HCT116 (cell line): ENCODE results near the gene PDZD8. TPM values are rescaled to one million over a fixed set of nuclear protein-coding genes. Genes with fewer than 3 reads are reported as not detected.

ENCODE experiments used
- ATAC-seq: fragments of 200-7000 bp; cut with Tn5 transposase; 2 replicates; pipeline ENCODE4 v1.9.1; 2020; ENCODE audit warnings: mild to moderate bottlenecking, moderate library complexity
- BruUV-seq: library from RNA; stranded (reverse); fragments of 400-500 nt; replicated peaks from 2 replicates; lab custom pipeline; 2021; lab: Mats Ljungman, UMichigan
- CTCF ChIA-PET: fragments of 300-600 bp; sonication (Branson Sonifier 250); formaldehyde crosslinking; loops from one replicate; lab custom pipeline; 2021; ENCODE audit warnings: antibody characterized with exemption; lab: Charles Lee
- POLR2A ChIA-PET: fragments of 300-600, 350-600 bp; sonication (Branson Sonifier 250); formaldehyde crosslinking; loops from one replicate; lab custom pipeline; 2021; ENCODE audit warnings: antibody characterized with exemption; lab: Charles Lee
- RAD21 ChIA-PET, 2 experiments: fragments of 300-600 bp; sonication (Branson Sonifier 250); formaldehyde crosslinking; loops; one replicate each; lab custom pipeline; 2023; ENCODE audit warnings: low total read pairs in 2 of 2; ENCODE audit not compliant: uncharacterized antibody in 2 of 2, unreplicated experiment in 2 of 2, low non-redundant PET in 1 of 2; lab: Charles Lee
- DNase-seq: peaks from one replicate; pipeline ENCODE4 v3.0.0-alpha.2; 2010; ENCODE audit warnings: low read depth, low spot score
- H2AFZ ChIP-seq: fragments of 200-600 bp; shearing (Covaris generic), sonication (generic); 2 replicates; pipeline ENCODE4 v1.6.1; 2017; ENCODE audit warnings: low read depth, mixed run types, mixed read lengths, antibody characterized with exemption, low read length; ENCODE audit not compliant: poor library complexity, severe bottlenecking
- H3K27ac ChIP-seq: 2 replicates; pipeline ENCODE4 v1.5.1; 2012; ENCODE audit warnings: low read depth, low read length
- H3K27me3 ChIP-seq: fragments of 200-600 bp; sonication (generic); 2 replicates; pipeline ENCODE4 v1.6.1; 2016; ENCODE audit warnings: mixed run types, low read length, mixed read lengths; ENCODE audit not compliant: insufficient read depth
- H3K36me3 ChIP-seq, 2 experiments: fragments of 200-500 bp in 1 of 2; fragments of 200-600 bp in 1 of 2; sonication (Bioruptor generic) in 1 of 2; sonication (generic) in 1 of 2; 2 replicates each; pipeline versions ENCODE4 v1.5.1 to v1.6.1; 2014 to 2016; ENCODE audit warnings: low read length in 2 of 2, inconsistent platforms in 1 of 2, mixed read lengths in 1 of 2, mixed run types in 1 of 2; ENCODE audit not compliant: insufficient read depth in 2 of 2, control insufficient read depth in 1 of 2
- H3K4me1 ChIP-seq, 2 experiments: fragments of 200-600 bp in 1 of 2; sonication (generic) in 1 of 2; 2 replicates each; pipeline versions ENCODE4 v1.5.1 to v1.6.1; 2012 to 2017; ENCODE audit warnings: low read length in 2 of 2, inconsistent platforms in 1 of 2, mild to moderate bottlenecking in 1 of 2, mixed read lengths in 1 of 2, mixed run types in 1 of 2, moderate library complexity in 1 of 2; ENCODE audit not compliant: insufficient read depth in 2 of 2, control insufficient read depth in 1 of 2
- H3K4me2 ChIP-seq: fragments of 200-600 bp; sonication (generic); 2 replicates; pipeline ENCODE4 v1.6.1; 2017; ENCODE audit warnings: mixed run types, low read length, mixed read lengths
- H3K4me3 ChIP-seq, 2 experiments: fragments of 200-600 bp in 1 of 2; sonication (generic) in 1 of 2; replicated peaks in 1 of 2; 2 replicates each; pipeline ENCODE4 v1.5.1; 2011 to 2016; ENCODE audit warnings: low read length in 2 of 2, control low read depth in 1 of 2, low read depth in 1 of 2, mild to moderate bottlenecking in 1 of 2, mixed read lengths in 1 of 2, mixed run types in 1 of 2
- H3K79me2 ChIP-seq: fragments of 200-600 bp; sonication (generic); 2 replicates; pipeline ENCODE4 v1.6.1; 2017; ENCODE audit warnings: mild to moderate bottlenecking, mixed run types, low read length, moderate library complexity, mixed read lengths; ENCODE audit not compliant: insufficient read depth
- H3K9ac ChIP-seq: fragments of 200-600 bp; sonication (generic); 2 replicates; pipeline ENCODE4 v1.6.1; 2016; ENCODE audit warnings: low read length, mixed read lengths
- H3K9me2 ChIP-seq: fragments of 200-600 bp; sonication (generic), shearing (Covaris generic); 2 replicates; pipeline ENCODE4 v1.6.1; 2017; ENCODE audit warnings: mixed run types, mild to moderate bottlenecking, moderate library complexity; ENCODE audit not compliant: insufficient read depth
- H3K9me3 ChIP-seq, 2 experiments: fragments of 200-500 bp in 1 of 2; fragments of 200-600 bp in 1 of 2; sonication (Bioruptor generic) in 1 of 2; sonication (generic) in 1 of 2; 2 replicates each; pipeline ENCODE4 v1.6.1; 2014 to 2017; ENCODE audit warnings: low read length in 2 of 2, mixed read lengths in 2 of 2, inconsistent platforms in 1 of 2, low read depth in 1 of 2, mild to moderate bottlenecking in 1 of 2, mixed run types in 1 of 2, moderate library complexity in 1 of 2; ENCODE audit not compliant: control insufficient read depth in 1 of 2, insufficient read depth in 1 of 2
- H4K20me1 ChIP-seq: fragments of 200-600 bp; sonication (generic), shearing (Covaris generic); 2 replicates; pipeline ENCODE4 v1.6.1; 2017; ENCODE audit warnings: mixed run types, mild to moderate bottlenecking, moderate library complexity; ENCODE audit not compliant: insufficient read depth
- EGR1 ChIP-seq: IDR thresholded peaks from 2 replicates; pipeline ENCODE4 v1.6.1; 2012; ENCODE audit warnings: low read depth
- EZH2 ChIP-seq: fragments of 200-600 bp; sonication (generic); IDR thresholded peaks from 2 replicates; pipeline ENCODE4 v1.6.1; 2017; ENCODE audit warnings: antibody characterized with exemption, mixed run types
- EZH2phosphoT487 ChIP-seq: fragments of 200-600 bp; IDR thresholded peaks from 2 replicates; pipeline ENCODE4 v1.6.1; 2018; ENCODE audit warnings: antibody characterized with exemption, borderline replicate concordance
- MAX ChIP-seq: IDR thresholded peaks from 2 replicates; pipeline ENCODE4 v1.6.1; 2012
- POLR2A ChIP-seq: IDR thresholded peaks from 2 replicates; pipeline ENCODE4 v1.7.0; 2011; ENCODE audit warnings: borderline replicate concordance; ENCODE audit not compliant: insufficient read depth, insufficient read length; ENCODE audit errors: extremely low read depth
- POLR2AphosphoS5 ChIP-seq: IDR thresholded peaks from 2 replicates; pipeline ENCODE4 v1.6.1; 2011; ENCODE audit warnings: mild to moderate bottlenecking, low read depth, low read length, moderate library complexity
- RAD21 ChIP-seq: IDR thresholded peaks from 2 replicates; pipeline ENCODE4 v1.6.1; 2012; ENCODE audit warnings: low read depth, mild to moderate bottlenecking
- REST ChIP-seq: IDR thresholded peaks from 2 replicates; pipeline ENCODE4 v1.6.1; 2012; ENCODE audit warnings: low read depth
- SP1 ChIP-seq: IDR thresholded peaks from 2 replicates; pipeline ENCODE4 v1.6.1; 2012; ENCODE audit warnings: low read depth
- ZBTB33 ChIP-seq: IDR thresholded peaks from 2 replicates; pipeline ENCODE4 v1.6.1; 2011; ENCODE audit warnings: mild to moderate bottlenecking, low read length, moderate library complexity; ENCODE audit not compliant: insufficient replicate concordance; ENCODE audit errors: extremely low read depth
- ZNF274 ChIP-seq: fragments of 200-500 bp; sonication (Bioruptor generic); IDR thresholded peaks from 2 replicates; pipeline ENCODE4 v1.6.1; 2014; ENCODE audit warnings: mild to moderate bottlenecking, low read depth, low read length, inconsistent platforms
- intact Hi-C: fragments of 100-400 bp; cut with micrococcal nuclease; formaldehyde crosslinking; loops from 2 replicates; pipeline ENCODE4 v1.10.0; 2022
- total RNA-seq: library from RNA; stranded (reverse); gene quantifications from one replicate; pipeline ENCODE4 v1.2.1, GENCODE V29; 2021; ENCODE audit not compliant: unreplicated experiment

PDZD8 gene
- total RNA-seq, 1 experiment from 2014 or later: 61.7 TPM

GRCh38 chr10:117408436-117409384, 33.5 kb upstream of the PDZD8 start:
- intact Hi-C loops: no loop called here
- ChIA-PET RAD21 (no interaction called here), CTCF (interaction anchor here (1.2 to 1.5 kb wide), 2 partner anchors 34 to 41 kb away, joined by 3 to 4 read pairs; no protein-coding TSS in a partner anchor)

More at GRCh38 chr10:117408436-117409384, 33.5 kb upstream of the PDZD8 start:
- no peak overlapping the region for H3K4me2 ChIP-seq
- H4K20me1 ChIP-seq: no peaks in the 10 kb centered on the region
- ATAC-seq: no peak
- BruUV-seq: no TSS peak
- no peak overlapping the region for H3K9ac ChIP-seq
- H3K27ac ChIP-seq: no peak overlapping the region
- no peaks in the 10 kb centered on the region for H3K79me2 ChIP-seq
- no peaks in the 10 kb centered on the region for H3K36me3 ChIP-seq
- POLR2A ChIA-PET: no interaction called here
- TF ChIP-seq EGR1: no peak
- TF ChIP-seq SP1: no peak
- no peak for TF ChIP-seq ZNF274
- no peak for TF ChIP-seq EZH2
- TF ChIP-seq POLR2A: no peak
- TF ChIP-seq EZH2phosphoT487: no peak
- TF ChIP-seq ZBTB33: no peak
- TF ChIP-seq MAX: no peak
- no peak for TF ChIP-seq RAD21
- TF ChIP-seq REST: no peak
- TF ChIP-seq POLR2AphosphoS5: no peak
- TF ChIP-seq, all 23 proteins: peak for 0
- H3K4me3 ChIP-seq: no peak overlapping the region
- H2AFZ ChIP-seq: no peak overlapping the region
- H3K9me3 ChIP-seq: no peaks in the 10 kb centered on the region
- no peaks in the 10 kb centered on the region for H3K9me2 ChIP-seq
- no peak for DNase-seq
- peaks cover 18% of the 10 kb centered on the region; the same call in 1 of the 2 replicates for H3K27me3 ChIP-seq
- H3K4me1 ChIP-seq: no peaks in the 10 kb centered on the region
